ENCODE data around the gene ARHGEF38.
A peak's percentile ranks its signal among the peaks of the same experiment; 100 is the strongest.
"Not testable (repeated sequence)": the region's sequence is repeated elsewhere in the genome, so short reads cannot be mapped to it uniquely, and the experiment has no call there.

The ARHGEF38 gene

GRCh38 chr4:105715692-105716278, 163.4 kb downstream of the ARHGEF38 start:
- DNase-seq: peak; percentile 12

GRCh38 chr4:105719204-105719603, 166.8 kb downstream of the ARHGEF38 start:
- DNase-seq: no peak

GRCh38 chr4:105725623-105726022, 173.2 kb downstream of the ARHGEF38 start:
- DNase-seq: no peak

- not testable (repeated sequence) for DNase-seq
Measured at GRCh38 chr4:105729895-105730294, 177.5 kb downstream of the ARHGEF38 start.
